Osteocyte (in vitro differentiated cells): ENCODE results near the gene DIAPH2. TPM values are rescaled to one million over a fixed set of nuclear protein-coding genes. Genes with fewer than 3 reads are reported as not detected.

Source experiments
- DNase-seq: peaks from one replicate; pipeline ENCODE4 v3.0.0; 2021; ENCODE audit warnings: mixed read lengths; ENCODE audit not compliant: unreplicated experiment; ENCODE audit errors: extremely low spot score
- H3K27ac Mint-ChIP-seq: one replicate; pipeline ENCODE4 v1.8.0; 2021; ENCODE audit warnings: mild to moderate bottlenecking, mixed read lengths; ENCODE audit not compliant: unreplicated experiment
- H3K27me3 Mint-ChIP-seq: one replicate; pipeline ENCODE4 v1.8.0; 2021; ENCODE audit warnings: mixed read lengths; ENCODE audit not compliant: unreplicated experiment
- H3K36me3 Mint-ChIP-seq: one replicate; pipeline ENCODE4 v1.8.0; 2021; ENCODE audit warnings: mixed read lengths; ENCODE audit not compliant: unreplicated experiment
- H3K4me1 Mint-ChIP-seq: one replicate; pipeline ENCODE4 v1.8.0; 2021; ENCODE audit warnings: mixed read lengths; ENCODE audit not compliant: unreplicated experiment
- H3K4me3 Mint-ChIP-seq: one replicate; pipeline ENCODE4 v1.8.0; 2021; ENCODE audit warnings: mild to moderate bottlenecking, moderate library complexity, mixed read lengths; ENCODE audit not compliant: unreplicated experiment
- H3K9me3 Mint-ChIP-seq: one replicate; pipeline ENCODE4 v1.8.0; 2021; ENCODE audit warnings: mixed read lengths; ENCODE audit not compliant: unreplicated experiment
- total RNA-seq: library from RNA; stranded (reverse); gene quantifications from 2 replicates; pipeline ENCODE4 v1.2.1, GENCODE V29; 2021
- TF ChIP-seq, protein P1 (sequence below): fragments of 200-600 bp; sonication (generic); IDR thresholded peaks from 2 replicates; pipeline ENCODE4 v1.5.0; 2021; ENCODE audit warnings: antibody characterized with exemption, mild to moderate bottlenecking, moderate library complexity

DIAPH2 gene
- total RNA-seq, 1 donor from 2014 or later: 9.3 TPM

GRCh38 chrX:97027384-97027922, 342.8 kb downstream of the DIAPH2 start:
- TF ChIP-seq, protein P1, sequence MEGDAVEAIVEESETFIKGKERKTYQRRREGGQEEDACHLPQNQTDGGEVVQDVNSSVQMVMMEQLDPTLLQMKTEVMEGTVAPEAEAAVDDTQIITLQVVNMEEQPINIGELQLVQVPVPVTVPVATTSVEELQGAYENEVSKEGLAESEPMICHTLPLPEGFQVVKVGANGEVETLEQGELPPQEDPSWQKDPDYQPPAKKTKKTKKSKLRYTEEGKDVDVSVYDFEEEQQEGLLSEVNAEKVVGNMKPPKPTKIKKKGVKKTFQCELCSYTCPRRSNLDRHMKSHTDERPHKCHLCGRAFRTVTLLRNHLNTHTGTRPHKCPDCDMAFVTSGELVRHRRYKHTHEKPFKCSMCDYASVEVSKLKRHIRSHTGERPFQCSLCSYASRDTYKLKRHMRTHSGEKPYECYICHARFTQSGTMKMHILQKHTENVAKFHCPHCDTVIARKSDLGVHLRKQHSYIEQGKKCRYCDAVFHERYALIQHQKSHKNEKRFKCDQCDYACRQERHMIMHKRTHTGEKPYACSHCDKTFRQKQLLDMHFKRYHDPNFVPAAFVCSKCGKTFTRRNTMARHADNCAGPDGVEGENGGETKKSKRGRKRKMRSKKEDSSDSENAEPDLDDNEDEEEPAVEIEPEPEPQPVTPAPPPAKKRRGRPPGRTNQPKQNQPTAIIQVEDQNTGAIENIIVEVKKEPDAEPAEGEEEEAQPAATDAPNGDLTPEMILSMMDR: no peak
- H3K27me3 Mint-ChIP-seq: no peaks in the 10 kb centered on the region
- no peak overlapping the region for H3K27ac Mint-ChIP-seq
- no peaks in the 10 kb centered on the region for H3K36me3 Mint-ChIP-seq
- no peak overlapping the region for H3K4me3 Mint-ChIP-seq
- H3K4me1 Mint-ChIP-seq: no peaks in the 10 kb centered on the region
- H3K9me3 Mint-ChIP-seq: no peaks in the 10 kb centered on the region
- no peak for DNase-seq

- no peaks in the 10 kb centered on the region for H3K27me3 Mint-ChIP-seq
- TF ChIP-seq, protein P1: no peak
- H3K27ac Mint-ChIP-seq: no peak overlapping the region
- H3K4me3 Mint-ChIP-seq: no peak overlapping the region
- no peaks in the 10 kb centered on the region for H3K36me3 Mint-ChIP-seq
- H3K4me1 Mint-ChIP-seq: no peaks in the 10 kb centered on the region
- no peak for DNase-seq
- H3K9me3 Mint-ChIP-seq: no peaks in the 10 kb centered on the region
Measured at GRCh38 chrX:97030463-97030862, 345.8 kb downstream of the DIAPH2 start.

- H3K27ac Mint-ChIP-seq: no peak overlapping the region
- H3K9me3 Mint-ChIP-seq: no peaks in the 10 kb centered on the region
- no peaks in the 10 kb centered on the region for H3K4me1 Mint-ChIP-seq
- no peak overlapping the region for H3K4me3 Mint-ChIP-seq
- DNase-seq: no peak
- TF ChIP-seq, protein P1: no peak
- H3K36me3 Mint-ChIP-seq: no peaks in the 10 kb centered on the region
- H3K27me3 Mint-ChIP-seq: no peaks in the 10 kb centered on the region
Measured at GRCh38 chrX:97030947-97031346, 346.3 kb downstream of the DIAPH2 start.

GRCh38 chrX:97039363-97040029, 354.9 kb downstream of the DIAPH2 start:
- Mint-ChIP-seq H3K27me3 (peaks cover 2% of the 10 kb centered on the region), H3K4me3 (no peak overlapping the region), H3K4me1 (peaks cover 2% of the 10 kb centered on the region), H3K27ac (no peak overlapping the region), H3K36me3 (no peaks in the 10 kb centered on the region), H3K9me3 (no peaks in the 10 kb centered on the region)
- DNase-seq: no peak
- TF ChIP-seq, protein P1: no peak

- Mint-ChIP-seq H3K4me3 (no peak overlapping the region), H3K36me3 (no peaks in the 10 kb centered on the region), H3K27ac (no peak overlapping the region), H3K4me1 (no peaks in the 10 kb centered on the region), H3K27me3 (no peaks in the 10 kb centered on the region), H3K9me3 (no peaks in the 10 kb centered on the region)
- TF ChIP-seq, protein P1: no peak
- DNase-seq: no peak
Measured at GRCh38 chrX:97045470-97045869, 360.8 kb downstream of the DIAPH2 start.
